IMR-90 (cell line): ENCODE results near the gene RALA. TPM values are rescaled to one million over a fixed set of nuclear protein-coding genes. Genes with fewer than 3 reads are reported as not detected.

ENCODE experiments used
- ATAC-seq: fragments of 200-7000 bp; cut with Tn5 transposase; 2 replicates; pipeline ENCODE4 v1.9.1; 2020; ENCODE audit warnings: low read depth, mild to moderate bottlenecking, moderate library complexity
- BruUV-seq: library from RNA; stranded (reverse); fragments of 400-500 nt; replicated peaks from 2 replicates; lab custom pipeline; 2021; lab: Mats Ljungman, UMichigan
- CTCF ChIA-PET: fragments of 300-600 bp; formaldehyde crosslinking; extraction: SDS; loops from one replicate; lab custom pipeline; 2021; ENCODE audit warnings: antibody characterized with exemption; lab: Yijun Ruan, JAX
- POLR2A ChIA-PET: fragments of 300-600 bp; sonication (Branson Sonifier 250); formaldehyde crosslinking; loops from one replicate; lab custom pipeline; 2022; ENCODE audit warnings: antibody characterized with exemption; ENCODE audit not compliant: unreplicated experiment; lab: Charles Lee
- DNase-seq: peaks from one replicate; pipeline ENCODE4 v3.0.0; 2013
- H2AFZ ChIP-seq: replicated peaks from 2 replicates; pipeline ENCODE3; 2013; ENCODE audit warnings: low read length, mild to moderate bottlenecking; ENCODE audit not compliant: poor library complexity
- H2AK5ac ChIP-seq: 2 replicates; pipeline ENCODE4 v1.6.1; 2013; ENCODE audit warnings: low read depth, low read length, inconsistent platforms
- H2AK9ac ChIP-seq: replicated peaks from 2 replicates; pipeline ENCODE3; 2013; ENCODE audit warnings: mild to moderate bottlenecking, low read depth, low read length, moderate library complexity; ENCODE audit not compliant: poor library complexity
- H2BK120ac ChIP-seq: 2 replicates; pipeline ENCODE4 v1.6.1; 2013; ENCODE audit warnings: low read depth, low read length, inconsistent platforms
- H2BK15ac ChIP-seq: 3 replicates; pipeline ENCODE4 v1.6.1; 2013; ENCODE audit warnings: low read depth, low read length, inconsistent platforms
- H2BK20ac ChIP-seq: 2 replicates; pipeline ENCODE4 v1.6.1; 2013; ENCODE audit warnings: low read depth, mild to moderate bottlenecking, inconsistent platforms, low read length, moderate library complexity
- H2BK5ac ChIP-seq: 2 replicates; pipeline ENCODE4 v1.6.1; 2013; ENCODE audit warnings: mild to moderate bottlenecking, low read depth, low read length, inconsistent platforms; ENCODE audit not compliant: poor library complexity, severe bottlenecking
- H3K14ac ChIP-seq: replicated peaks from 2 replicates; pipeline ENCODE4 v1.6.1; 2013; ENCODE audit warnings: low read depth, low read length, inconsistent platforms
- H3K18ac ChIP-seq: 2 replicates; pipeline ENCODE4 v1.6.1; 2013; ENCODE audit warnings: low read depth, low read length, control low read depth
- H3K23ac ChIP-seq: 2 replicates; pipeline ENCODE4 v1.6.1; 2013; ENCODE audit warnings: low read depth, low read length, inconsistent platforms
- H3K27ac ChIP-seq: 2 replicates; pipeline ENCODE4 v1.5.1; 2013; ENCODE audit warnings: mild to moderate bottlenecking, control low read depth, low read length; ENCODE audit not compliant: insufficient read depth
- H3K27me3 ChIP-seq: 2 replicates; pipeline ENCODE4 v1.6.1; 2013; ENCODE audit warnings: low read length; ENCODE audit not compliant: control insufficient read depth, insufficient read depth
- H3K36me3 ChIP-seq: 2 replicates; pipeline ENCODE4 v1.6.1; 2013; ENCODE audit warnings: low read length, mixed read lengths; ENCODE audit not compliant: control insufficient read depth, insufficient read depth
- H3K4ac ChIP-seq: 2 replicates; pipeline ENCODE4 v1.6.1; 2013; ENCODE audit warnings: low read depth, low read length, inconsistent platforms
- H3K4me1 ChIP-seq: 2 replicates; pipeline ENCODE4 v1.6.1; 2013; ENCODE audit warnings: low read length, mixed read lengths; ENCODE audit not compliant: control insufficient read depth, insufficient read depth
- H3K4me2 ChIP-seq: 2 replicates; pipeline ENCODE4 v1.6.1; 2013; ENCODE audit warnings: low read depth, mild to moderate bottlenecking, control low read depth, low read length, moderate library complexity
- H3K4me3 ChIP-seq: 2 replicates; pipeline ENCODE4 v1.5.1; 2013; ENCODE audit warnings: low read depth, mild to moderate bottlenecking, control low read depth, low read length, moderate library complexity; ENCODE audit not compliant: insufficient read depth
- H3K56ac ChIP-seq: 2 replicates; pipeline ENCODE4 v1.6.1; 2013; ENCODE audit warnings: low read length, inconsistent platforms; ENCODE audit not compliant: insufficient read depth; ENCODE audit errors: extremely low read depth
- H3K79me1 ChIP-seq, 2 experiments: 2 replicates each; pipeline ENCODE4 v1.6.1; 2013; ENCODE audit warnings: low read length in 2 of 2, inconsistent platforms in 1 of 2, low read depth in 1 of 2
- H3K9ac ChIP-seq: 2 replicates; pipeline ENCODE4 v1.6.1; 2013; ENCODE audit warnings: low read depth, low read length, control low read depth
- H3K9me1 ChIP-seq: 2 replicates; pipeline ENCODE4 v1.6.1; 2013; ENCODE audit warnings: low read length, inconsistent platforms; ENCODE audit not compliant: insufficient read depth
- H3K9me3 ChIP-seq: 2 replicates; pipeline ENCODE4 v1.6.1; 2013; ENCODE audit warnings: low read length; ENCODE audit not compliant: control insufficient read depth, insufficient read depth
- H4K20me1 ChIP-seq: 2 replicates; pipeline ENCODE4 v1.6.1; 2013; ENCODE audit warnings: low read length, inconsistent platforms; ENCODE audit not compliant: insufficient read depth
- H4K5ac ChIP-seq: 2 replicates; pipeline ENCODE4 v1.6.1; 2013; ENCODE audit warnings: mild to moderate bottlenecking, low read depth, low read length, control low read depth
- H4K8ac ChIP-seq, 2 experiments: 2 replicates each; pipeline ENCODE4 v1.6.1; 2013; ENCODE audit warnings: low read depth in 2 of 2, low read length in 2 of 2, control low read depth in 1 of 2, inconsistent platforms in 1 of 2
- H4K91ac ChIP-seq: 2 replicates; pipeline ENCODE4 v1.6.1; 2013; ENCODE audit warnings: low read depth, low read length, inconsistent platforms; ENCODE audit not compliant: insufficient read depth
- BHLHE40 ChIP-seq: fragments of 150-350 bp; IDR thresholded peaks from 2 replicates; pipeline ENCODE4 v1.6.1; 2016; ENCODE audit warnings: mild to moderate bottlenecking, low read depth, low read length
- CTCF ChIP-seq: conservative IDR thresholded peaks from 2 replicates; pipeline ENCODE4 v1.5.1; 2012; ENCODE audit warnings: mild to moderate bottlenecking, low read depth, low read length, improper control_type of control experiment
- ELK1 ChIP-seq: fragments of 150-350 bp; IDR thresholded peaks from 2 replicates; pipeline ENCODE4 v1.6.1; 2016; ENCODE audit warnings: low read depth, mild to moderate bottlenecking, low read length, moderate library complexity, borderline replicate concordance
- MAFK ChIP-seq: IDR thresholded peaks from 2 replicates; pipeline ENCODE4 v1.6.1; 2012; ENCODE audit warnings: low read depth, low read length, improper control_type of control experiment
- MAZ ChIP-seq: IDR thresholded peaks from 2 replicates; pipeline ENCODE4 v1.6.1; 2012; ENCODE audit warnings: low read depth, mild to moderate bottlenecking, low read length, improper control_type of control experiment, moderate library complexity, borderline replicate concordance
- POLR2A ChIP-seq: IDR thresholded peaks from 2 replicates; pipeline ENCODE4 v1.6.1; 2012; ENCODE audit warnings: mild to moderate bottlenecking, low read depth, low read length
- RAD21 ChIP-seq: IDR thresholded peaks from 2 replicates; pipeline ENCODE4 v1.6.1; 2012; ENCODE audit warnings: low read length, improper control_type of control experiment
- RCOR1 ChIP-seq: IDR thresholded peaks from 2 replicates; pipeline ENCODE4 v1.6.1; 2012; ENCODE audit warnings: mild to moderate bottlenecking, low read length, improper control_type of control experiment; ENCODE audit not compliant: insufficient replicate concordance
- RFX5 ChIP-seq: IDR thresholded peaks from 2 replicates; pipeline ENCODE4 v1.8.0; 2012; ENCODE audit warnings: low read depth, mild to moderate bottlenecking, low read length, moderate library complexity
- WGBS, 2 experiments: methylation state at CpG; one replicate each; pipeline versions ENCODE4 v1.1.5 to v1.1.7; 2013; ENCODE audit warnings: missing lambda C conversion rate in 2 of 2; ENCODE audit not compliant: insufficient read length in 1 of 2; ENCODE audit errors: extremely low coverage in 2 of 2; 5-methylcytosine and 5-hydroxymethylcytosine counted together
- dilution Hi-C: fragments of 300-500 bp; cut with HindIII; formaldehyde crosslinking; loops from one replicate; pipeline ENCODE4 v1.14.3; 2018; ENCODE audit warnings: low sequenced_read_pairs; ENCODE audit not compliant: unreplicated experiment
- in situ Hi-C: fragments of 300-500 bp; cut with MboI; formaldehyde crosslinking; loops from 3 replicates; pipeline ENCODE4 v1.14.3; 2019; ENCODE audit warnings: low sequenced_read_pairs, inconsistent platforms, mixed read lengths
- intact Hi-C: fragments of 100-400 bp; cut with micrococcal nuclease; formaldehyde crosslinking; loops from 2 replicates; pipeline ENCODE4 v1.10.0; 2022
- polyA plus RNA-seq, 3 experiments: library from polyadenylated mRNA; depleted of rRNA; stranded (reverse); fragments of >200 nt; gene quantifications; 2 replicates each; pipeline ENCODE4 v1.2.3, GENCODE V29; 2012; ENCODE audit warnings: low replicate concordance in 1 of 3
- total RNA-seq: library from RNA; depleted of rRNA; stranded (reverse); fragments of >200 nt; gene quantifications from 2 replicates; pipeline ENCODE4 v1.2.3, GENCODE V29; 2012

RALA gene
- total and polyA plus RNA-seq, 2 of the 4 experiments (the other 2 are of a cell fraction), result 7.7 to 20.5 TPM

- H3K27ac ChIP-seq, result no peak overlapping the region
- intact Hi-C loops (no loop called here), in situ Hi-C loops (no loop called here), dilution Hi-C loops (no loop called here)
- peaks cover 2% of the 10 kb centered on the region; the same call in 1 of the 2 replicates for H3K4me1 ChIP-seq
- H3K27me3 ChIP-seq, result no peaks in the 10 kb centered on the region
- no peak overlapping the region for H3K18ac ChIP-seq
- no peak overlapping the region for H3K9ac ChIP-seq
- no CpG with 5 or more reads among the region's 3 CpGs for WGBS, 2 experiments
- no peak overlapping the region for H4K5ac ChIP-seq
- H2AFZ ChIP-seq, result no peak overlapping the region
- no peak overlapping the region for H4K91ac ChIP-seq
- H3K4me3 ChIP-seq, result no peak overlapping the region
- no peak overlapping the region for H2BK120ac ChIP-seq
- H4K20me1 ChIP-seq, result peaks cover 40% of the 10 kb centered on the region; the same call in 1 of the 2 replicates
- H2BK20ac ChIP-seq, result no peak overlapping the region
- no peak for ATAC-seq
- BruUV-seq, result no TSS peak
- POLR2A ChIA-PET, result no interaction called here
- no peak overlapping the region for H2BK5ac ChIP-seq
- no peak overlapping the region for H3K56ac ChIP-seq
- peaks cover 9% of the 10 kb centered on the region for H3K9me1 ChIP-seq
- H3K14ac ChIP-seq, result no peak overlapping the region
- H2AK9ac ChIP-seq, result no peak overlapping the region
- H3K9me3 ChIP-seq, result no peaks in the 10 kb centered on the region
- CTCF ChIA-PET, result no interaction called here
- H3K23ac ChIP-seq, result no peak overlapping the region
- H2BK15ac ChIP-seq, result no peak overlapping the region
- H3K4ac ChIP-seq, result no peak overlapping the region
- H4K8ac ChIP-seq, result no peak overlapping the region
- H2AK5ac ChIP-seq, result no peak overlapping the region
- TF ChIP-seq CTCF (no peak), RAD21 (no peak), RCOR1 (no peak), POLR2A (no peak), MAFK (no peak), MAZ (no peak), RFX5 (no peak), ELK1 (no peak), BHLHE40 (no peak)
- no peak for DNase-seq
- no peak overlapping the region for H3K4me2 ChIP-seq
- H3K79me1 ChIP-seq, result peaks cover 20 to 68% of the 10 kb centered on the region in 2 experiments
- no peaks in the 10 kb centered on the region for H3K36me3 ChIP-seq
Measured at GRCh38 chr7:39673868-39674267, 50.5 kb downstream of the RALA start.
